Body of pancreas (tissue), 4 donors: Measurements from ENCODE around the gene KCNIP4. TPM values are rescaled to one million over a fixed set of nuclear protein-coding genes. Genes with fewer than 3 reads are reported as not detected.

ENCODE experiments used
- ATAC-seq: fragments of 150-250 bp; one replicate; pipeline ENCODE4 v1.9.1; 2016
- DNase-seq, 4 donors: peaks; one replicate each; pipeline ENCODE4 v3.0.0-alpha.2; 2019
- H3K27ac ChIP-seq, 4 donors: fragments of 200-600 bp; sonication (generic); 1 replicate in 3 of 4; 2 replicates in 1 of 4; pipeline versions ENCODE4 v1.5.1 to v1.6.1; 2016 to 2019; ENCODE audit warnings: mild to moderate bottlenecking in 1 of 4, mixed read lengths in 1 of 4, moderate library complexity in 1 of 4
- H3K27me3 ChIP-seq, 2 donors: fragments of 200-600 bp; sonication (generic); one replicate each; pipeline ENCODE4 v1.6.0; 2016; ENCODE audit warnings: mild to moderate bottlenecking in 1 of 2
- H3K36me3 ChIP-seq, 2 donors: fragments of 200-600 bp; sonication (generic); replicated peaks in 1 of 2; 2 replicates each; pipeline ENCODE4 v1.5.1; 2016; ENCODE audit warnings: low read depth in 2 of 2; ENCODE audit not compliant: insufficient read depth in 1 of 2
- H3K4me1 ChIP-seq: fragments of 200-600 bp; sonication (generic); one replicate; pipeline ENCODE4 v1.6.0; 2016
- H3K4me3 ChIP-seq, 2 donors: fragments of 200-600 bp; sonication (generic); 1 replicate in 1 of 2; 2 replicates in 1 of 2; pipeline ENCODE4 v1.5.1; 2016 to 2019
- H3K9me3 ChIP-seq, 3 donors: fragments of 200-600 bp; sonication (generic); 1 replicate in 2 of 3; 2 replicates in 1 of 3; pipeline ENCODE4 v1.5.1; 2016
- CTCF ChIP-seq, 7 experiments: fragments of 450-650 bp in 4 of 7; fragments of 200-600 bp in 3 of 7; sonication (generic) in 3 of 7; IDR thresholded peaks; one replicate each; pipeline ENCODE4 v1.5.1; 2016 to 2019; ENCODE audit warnings: antibody characterized with exemption in 7 of 7
- POLR2A ChIP-seq, 3 donors: fragments of 450-650 bp; IDR thresholded peaks; one replicate each; pipeline ENCODE4 v1.6.1; 2016; ENCODE audit warnings: antibody characterized with exemption in 3 of 3, mild to moderate bottlenecking in 2 of 3
- WGBS, 2 donors: methylation state at CpG; one replicate each; pipeline ENCODE4 v1.1.5; 2017; 5-methylcytosine and 5-hydroxymethylcytosine counted together
- intact Hi-C: fragments of 100-400 bp; cut with DNase I; formaldehyde crosslinking; loops from one replicate; pipeline ENCODE4 v1.15.1; 2023
- total RNA-seq, 2 donors: library from RNA; depleted of rRNA; stranded (reverse); fragments of >200 nt; gene quantifications; one replicate each; pipeline ENCODE4 v1.1.0, GENCODE V29; 2016

Gene KCNIP4
- total RNA-seq, 2 donors from 2014 or later: not detected

- no peak for TF ChIP-seq CTCF (IDR thresholded peaks at IDR 0.05)
- no peak for TF ChIP-seq POLR2A (IDR thresholded peaks at IDR 0.05)
- no peak for ATAC-seq
- DNase-seq: no peak
- no peaks in the 10 kb centered on the region for H3K27me3 ChIP-seq
- H3K4me3 ChIP-seq: no peak overlapping the region
- intact Hi-C loops: no loop called here
- no peaks in the 10 kb centered on the region for H3K9me3 ChIP-seq
- H3K27ac ChIP-seq: no peak overlapping the region
- no peaks in the 10 kb centered on the region for H3K36me3 ChIP-seq
- H3K4me1 ChIP-seq: no peaks in the 10 kb centered on the region
- 54 to 57% methylated on average over 3 of the region's 3 CpGs for WGBS, 2 donors
These were observed 69.4 kb downstream of the KCNIP4 start for GRCh38 chr4:21879187-21879586.

GRCh38 chr4:21876711-21877110 lies 71.9 kb downstream of the KCNIP4 start:
- no peak overlapping the region for H3K27ac ChIP-seq
- intact Hi-C loops: no loop called here
- no peaks in the 10 kb centered on the region for H3K9me3 ChIP-seq
- no peaks in the 10 kb centered on the region for H3K4me1 ChIP-seq
- 41 to 43% methylated on average over 1 of the region's 1 CpG for WGBS, 2 donors
- H3K27me3 ChIP-seq: no peaks in the 10 kb centered on the region
- DNase-seq (no peak), ATAC-seq (no peak)
- H3K36me3 ChIP-seq: no peaks in the 10 kb centered on the region
- no peak for TF ChIP-seq POLR2A (IDR thresholded peaks at IDR 0.05)
- TF ChIP-seq CTCF (IDR thresholded peaks at IDR 0.05): no peak
- H3K4me3 ChIP-seq: no peak overlapping the region

GRCh38 chr4:21873145-21873544 lies 75.4 kb downstream of the KCNIP4 start:
- Histone ChIP-seq H3K4me1 (no peaks in the 10 kb centered on the region), H3K36me3 (no peaks in the 10 kb centered on the region), H3K4me3 (no peak overlapping the region), H3K9me3 (no peaks in the 10 kb centered on the region), H3K27me3 (no peaks in the 10 kb centered on the region), H3K27ac (no peak overlapping the region)
- DNase-seq: no peak
- intact Hi-C loops: no loop called here
- 33 to 34% methylated on average over 1 of the region's 1 CpG for WGBS, 2 donors
- no peak for TF ChIP-seq CTCF (IDR thresholded peaks at IDR 0.05)
- TF ChIP-seq POLR2A (IDR thresholded peaks at IDR 0.05): no peak
- no peak for ATAC-seq

GRCh38 chr4:21872101-21872500 lies 76.5 kb downstream of the KCNIP4 start:
- no peaks in the 10 kb centered on the region for H3K27me3 ChIP-seq
- no peak overlapping the region for H3K27ac ChIP-seq
- ATAC-seq (no peak), DNase-seq (no peak)
- no peaks in the 10 kb centered on the region for H3K36me3 ChIP-seq
- no peak for TF ChIP-seq POLR2A (IDR thresholded peaks at IDR 0.05)
- TF ChIP-seq CTCF (IDR thresholded peaks at IDR 0.05): no peak
- H3K9me3 ChIP-seq: no peaks in the 10 kb centered on the region
- H3K4me1 ChIP-seq: no peaks in the 10 kb centered on the region
- WGBS, 2 donors: 46 to 47% methylated on average over 5 of the region's 5 CpGs
- H3K4me3 ChIP-seq: no peak overlapping the region
- intact Hi-C loops: no loop called here

GRCh38 chr4:21869978-21870745 lies 78.4 kb downstream of the KCNIP4 start:
- ATAC-seq: no peak
- H3K4me1 ChIP-seq: no peaks in the 10 kb centered on the region
- H3K27ac ChIP-seq: no peak overlapping the region
- no peaks in the 10 kb centered on the region for H3K9me3 ChIP-seq
- H3K4me3 ChIP-seq: no peak overlapping the region
- DNase-seq: no peak
- TF ChIP-seq POLR2A (IDR thresholded peaks at IDR 0.05) (no peak), CTCF (IDR thresholded peaks at IDR 0.05) (no peak)
- H3K36me3 ChIP-seq: no peaks in the 10 kb centered on the region
- H3K27me3 ChIP-seq: no peaks in the 10 kb centered on the region
- WGBS, 2 donors: 51 to 56% methylated on average over 8 of the region's 8 CpGs
- intact Hi-C loops: no loop called here
